ENCODE data around the gene PPARGC1A.

DNA sequence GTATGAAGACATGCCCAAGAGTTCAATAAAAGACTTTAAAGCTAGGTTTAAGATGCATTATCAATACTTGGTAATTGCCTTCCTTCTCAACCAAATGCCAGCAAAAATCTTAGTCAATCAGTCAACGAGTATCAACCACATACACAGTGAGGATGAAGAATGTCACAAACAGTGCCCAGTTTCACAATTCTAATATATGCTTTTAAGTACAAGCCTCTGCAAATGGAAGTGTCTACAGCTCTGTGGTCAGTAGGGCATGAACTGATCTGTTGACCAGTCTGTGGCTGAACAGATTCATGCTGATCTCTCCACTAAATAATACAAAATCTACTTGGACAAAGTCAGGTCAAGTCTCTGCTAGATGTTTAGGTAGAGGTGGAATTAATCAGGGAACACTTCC lies 27.9 kb downstream of the PPARGC1A start:
- TF ChIP-seq POLR2AphosphoS5 (IDR thresholded peaks at IDR 0.05; ENCODE audit: low read depth, low read length) (no peak), POLR2A (IDR thresholded peaks at IDR 0.05; ENCODE audit: low read depth, low read length) (no peak)
